Nephron progenitor cell (in vitro differentiated cells): ENCODE data around the gene UVRAG.
"Not testable (repeated sequence)": the region's sequence is repeated elsewhere in the genome, so short reads cannot be mapped to it uniquely, and the experiment has no call there.

ENCODE experiments used
- DNase-seq: peaks from one replicate; pipeline ENCODE4 v3.0.0; 2021
- H3K27ac Mint-ChIP-seq: 2 replicates; pipeline ENCODE4 v1.8.0; 2021; ENCODE audit warnings: mild to moderate bottlenecking, moderate library complexity, mixed read lengths
- H3K27me3 Mint-ChIP-seq: 2 replicates; pipeline ENCODE4 v1.8.0; 2021; ENCODE audit warnings: mild to moderate bottlenecking, low read depth, mixed read lengths; ENCODE audit not compliant: poor library complexity
- H3K36me3 Mint-ChIP-seq: 2 replicates; pipeline ENCODE4 v1.8.0; 2021; ENCODE audit warnings: low read depth, mixed read lengths
- H3K4me1 Mint-ChIP-seq: 2 replicates; pipeline ENCODE4 v1.8.0; 2021; ENCODE audit warnings: mixed read lengths
- H3K4me3 Mint-ChIP-seq: 2 replicates; pipeline ENCODE4 v1.8.0; 2021; ENCODE audit warnings: mild to moderate bottlenecking, moderate library complexity, mixed read lengths
- H3K9me3 Mint-ChIP-seq: 2 replicates; pipeline ENCODE4 v1.8.0; 2021; ENCODE audit warnings: mild to moderate bottlenecking, moderate library complexity, mixed read lengths
- TF ChIP-seq, protein P1 (sequence below): fragments of 200-600 bp; sonication (generic); IDR thresholded peaks from 2 replicates; pipeline ENCODE4 v1.5.0; 2021; ENCODE audit warnings: antibody characterized with exemption

The UVRAG gene

DNA sequence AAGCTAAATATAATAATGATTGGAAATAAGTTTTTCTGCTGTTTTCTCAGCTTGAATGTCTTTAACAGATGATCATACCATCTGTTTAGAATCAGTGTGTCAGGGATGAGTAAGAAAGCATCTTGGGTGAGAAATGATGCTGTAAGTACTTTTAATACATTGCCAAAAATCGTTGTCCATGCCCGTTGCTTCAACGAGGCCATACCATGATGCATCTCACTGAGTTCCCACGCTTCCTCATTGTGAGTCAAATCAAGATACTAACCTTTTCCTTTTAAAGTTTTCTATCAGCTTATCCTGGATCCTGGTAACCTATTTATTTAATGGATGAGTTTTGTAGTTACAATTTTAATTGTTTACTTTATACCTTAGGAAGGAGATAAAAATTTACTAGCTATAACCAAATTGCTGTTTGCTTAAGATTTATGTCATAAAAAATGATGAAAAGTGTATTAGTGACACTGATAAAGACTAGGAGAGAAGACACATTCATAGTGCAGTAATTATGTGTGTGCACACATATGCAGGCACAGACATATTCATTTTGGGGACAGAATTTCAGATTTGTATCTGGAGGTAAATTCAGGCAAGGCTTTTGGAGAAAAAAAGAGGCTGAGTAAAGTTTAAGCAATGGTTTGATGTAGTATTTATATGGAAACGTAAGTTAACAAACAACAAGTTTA, 154.8 kb downstream of the UVRAG start:
- Mint-ChIP-seq H3K27ac (no peak overlapping the region), H3K9me3 (peaks cover 39% of the 10 kb centered on the region), H3K4me3 (no peak overlapping the region), H3K4me1 (peaks cover 7% of the 10 kb centered on the region), H3K36me3 (peaks cover 34% of the 10 kb centered on the region), H3K27me3 (no peaks in the 10 kb centered on the region)
- TF ChIP-seq, protein P1, sequence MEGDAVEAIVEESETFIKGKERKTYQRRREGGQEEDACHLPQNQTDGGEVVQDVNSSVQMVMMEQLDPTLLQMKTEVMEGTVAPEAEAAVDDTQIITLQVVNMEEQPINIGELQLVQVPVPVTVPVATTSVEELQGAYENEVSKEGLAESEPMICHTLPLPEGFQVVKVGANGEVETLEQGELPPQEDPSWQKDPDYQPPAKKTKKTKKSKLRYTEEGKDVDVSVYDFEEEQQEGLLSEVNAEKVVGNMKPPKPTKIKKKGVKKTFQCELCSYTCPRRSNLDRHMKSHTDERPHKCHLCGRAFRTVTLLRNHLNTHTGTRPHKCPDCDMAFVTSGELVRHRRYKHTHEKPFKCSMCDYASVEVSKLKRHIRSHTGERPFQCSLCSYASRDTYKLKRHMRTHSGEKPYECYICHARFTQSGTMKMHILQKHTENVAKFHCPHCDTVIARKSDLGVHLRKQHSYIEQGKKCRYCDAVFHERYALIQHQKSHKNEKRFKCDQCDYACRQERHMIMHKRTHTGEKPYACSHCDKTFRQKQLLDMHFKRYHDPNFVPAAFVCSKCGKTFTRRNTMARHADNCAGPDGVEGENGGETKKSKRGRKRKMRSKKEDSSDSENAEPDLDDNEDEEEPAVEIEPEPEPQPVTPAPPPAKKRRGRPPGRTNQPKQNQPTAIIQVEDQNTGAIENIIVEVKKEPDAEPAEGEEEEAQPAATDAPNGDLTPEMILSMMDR = no peak
- DNase-seq = no peak

DNA sequence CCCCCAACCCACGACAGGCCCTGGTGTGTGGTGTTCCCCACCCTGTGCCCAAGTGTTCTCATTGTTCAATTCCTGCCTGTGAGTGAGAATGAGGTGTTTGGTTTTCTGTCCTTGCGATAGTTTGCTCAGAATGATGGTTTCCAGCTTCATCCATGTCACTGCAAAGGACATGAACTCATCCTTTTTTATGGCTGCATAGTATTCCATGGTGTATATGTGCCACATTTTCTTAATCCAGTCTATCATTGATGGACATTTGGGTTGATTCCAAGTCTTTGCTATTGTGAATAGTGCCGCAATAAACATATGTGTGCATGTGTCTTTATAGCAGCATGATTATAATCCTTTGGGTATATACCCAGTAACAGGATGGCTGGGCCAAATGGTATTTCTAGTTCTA, 158.7 kb downstream of the UVRAG start:
- H3K4me3 Mint-ChIP-seq, H3K27ac Mint-ChIP-seq, DNase-seq, H3K27me3 Mint-ChIP-seq, H3K4me1 Mint-ChIP-seq: not testable (repeated sequence)
- peaks cover 58% of the 10 kb centered on the region for H3K36me3 Mint-ChIP-seq
- peaks cover 78% of the 10 kb centered on the region for H3K9me3 Mint-ChIP-seq

DNA sequence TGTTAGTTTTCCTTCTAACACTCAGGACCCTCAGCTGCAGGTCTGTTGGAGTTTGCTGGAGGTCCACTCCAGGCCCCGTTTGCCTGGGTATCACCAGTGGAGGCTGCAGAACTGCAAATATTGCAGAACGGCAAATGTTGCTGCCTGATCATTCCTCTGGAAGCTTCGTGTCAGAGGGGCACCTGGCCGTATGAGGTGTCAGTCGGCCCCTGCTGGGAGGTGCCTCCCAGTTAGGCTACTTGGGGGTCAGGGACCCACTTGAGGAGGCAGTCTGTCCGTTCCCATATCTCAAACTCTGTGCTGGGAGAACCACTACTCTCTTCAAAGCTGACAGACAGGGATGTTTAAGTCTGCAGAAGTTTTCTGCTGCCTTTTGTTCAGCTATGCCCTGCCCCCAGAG, 164.1 kb downstream of the UVRAG start:
- Mint-ChIP-seq H3K36me3 (peaks cover 54% of the 10 kb centered on the region), H3K4me1 (peaks cover 25% of the 10 kb centered on the region), H3K4me3 (peak overlapping the region; percentile 87), H3K9me3 (peaks cover 62% of the 10 kb centered on the region)
- not testable (repeated sequence) for H3K27ac Mint-ChIP-seq, DNase-seq, H3K27me3 Mint-ChIP-seq

DNA sequence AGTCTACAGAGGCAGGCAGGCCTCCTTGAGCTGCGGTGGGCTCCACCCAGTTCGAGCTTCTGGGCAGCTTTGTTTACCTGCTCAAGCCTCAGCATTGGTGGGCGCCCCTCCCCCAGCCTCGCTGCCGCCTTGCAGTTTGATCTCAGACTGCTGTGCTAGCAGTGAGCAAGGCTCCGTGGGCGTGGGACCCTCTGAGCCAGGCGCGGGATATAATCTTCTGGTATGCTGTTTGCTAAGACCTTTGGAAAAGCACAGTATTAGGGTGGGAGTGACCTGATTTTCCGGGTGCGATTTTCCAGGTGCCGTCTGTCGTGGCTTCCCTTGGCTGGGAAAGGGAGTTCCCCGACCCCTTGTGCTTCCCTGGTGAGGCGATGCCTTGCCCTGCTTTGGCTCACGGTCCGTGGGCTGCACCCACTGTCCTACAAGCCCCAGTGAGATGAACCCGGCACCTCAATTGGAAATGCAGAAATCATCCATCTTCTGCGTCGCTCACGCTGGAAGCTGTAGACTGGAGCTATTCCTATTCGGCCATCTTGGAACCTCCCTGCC, 164.5 kb downstream of the UVRAG start:
- Mint-ChIP-seq H3K36me3 (peaks cover 58% of the 10 kb centered on the region), H3K4me3 (peak overlapping the region; percentile 87), H3K4me1 (peaks cover 25% of the 10 kb centered on the region), H3K27ac (peak overlapping the region; percentile 6), H3K9me3 (peaks cover 58% of the 10 kb centered on the region)
- H3K27me3 Mint-ChIP-seq = not testable (repeated sequence)
- peak; percentile 40 for DNase-seq

DNA sequence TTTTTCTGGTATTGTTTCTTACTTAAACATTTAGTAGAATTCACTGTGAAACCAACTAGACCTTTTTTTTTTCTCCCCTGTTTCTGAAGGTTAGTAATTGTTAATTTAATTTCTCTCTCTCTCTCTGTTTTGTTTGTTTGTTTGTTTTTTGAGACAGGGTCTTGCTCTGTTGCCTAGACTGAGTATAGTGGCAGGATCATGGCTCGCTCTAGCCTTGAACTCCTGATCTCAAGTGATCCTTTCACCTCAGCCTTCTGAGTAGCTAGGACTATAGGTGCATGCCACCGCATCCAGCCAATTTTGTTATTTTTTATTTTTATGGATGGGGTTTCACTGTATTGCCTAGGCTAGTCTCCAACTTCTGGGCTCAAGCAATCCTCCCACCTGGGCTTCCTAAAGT, 165.0 kb downstream of the UVRAG start:
- peak overlapping the region; percentile 87 for H3K4me3 Mint-ChIP-seq
- peaks cover 58% of the 10 kb centered on the region for H3K36me3 Mint-ChIP-seq
- H3K27ac Mint-ChIP-seq = peak overlapping the region; percentile 6
- H3K4me1 Mint-ChIP-seq = peaks cover 25% of the 10 kb centered on the region
- DNase-seq = no peak
- no peaks in the 10 kb centered on the region for H3K27me3 Mint-ChIP-seq
- TF ChIP-seq, protein P1 = no peak
- H3K9me3 Mint-ChIP-seq = peaks cover 53% of the 10 kb centered on the region

DNA sequence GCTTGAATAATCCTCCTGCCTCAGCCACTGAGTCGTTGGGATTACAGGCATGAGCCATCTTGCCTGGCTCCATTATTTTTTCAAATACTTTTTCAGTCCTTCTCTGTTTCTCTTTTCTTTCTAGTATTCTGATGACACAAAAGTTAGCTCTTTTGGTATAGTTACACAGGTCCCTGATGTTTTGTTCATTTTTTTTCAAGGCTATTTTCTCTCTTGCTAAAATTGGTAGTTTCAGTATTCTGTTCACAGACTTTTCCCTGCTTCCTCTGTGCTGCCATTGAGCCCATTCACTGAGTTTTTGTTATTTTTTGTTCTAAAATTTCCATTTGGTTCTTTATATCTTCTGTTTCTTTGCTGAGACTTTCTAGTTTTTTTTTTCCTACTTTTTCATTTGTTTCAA, 166.5 kb downstream of the UVRAG start:
- H3K4me1 Mint-ChIP-seq = peaks cover 25% of the 10 kb centered on the region
- no peak for DNase-seq
- peak overlapping the region; percentile 87 for H3K4me3 Mint-ChIP-seq
- TF ChIP-seq, protein P1 = no peak
- peaks cover 39% of the 10 kb centered on the region for H3K9me3 Mint-ChIP-seq
- H3K36me3 Mint-ChIP-seq = peaks cover 60% of the 10 kb centered on the region
- H3K27me3 Mint-ChIP-seq = no peaks in the 10 kb centered on the region
- peak overlapping the region; percentile 56 for H3K27ac Mint-ChIP-seq

DNA sequence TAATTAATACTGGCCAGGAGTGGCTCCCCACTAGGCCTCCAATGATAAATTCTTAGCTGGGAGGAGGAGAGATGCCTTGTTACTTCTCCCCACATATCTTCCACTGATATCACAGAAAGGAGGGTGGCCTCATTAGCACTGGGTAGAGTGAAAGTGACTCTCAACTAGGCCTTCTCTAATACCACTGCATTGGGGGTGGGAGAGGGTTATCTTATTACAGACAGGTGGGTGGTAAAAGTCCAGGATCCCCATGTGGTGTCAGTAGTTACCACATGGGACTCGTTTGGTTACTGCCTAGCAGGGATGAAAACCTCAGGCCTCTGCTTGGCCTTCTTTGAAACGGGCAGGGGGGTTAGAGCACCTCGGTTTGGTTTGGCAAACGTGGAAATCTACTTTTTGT, 167.3 kb downstream of the UVRAG start:
- Mint-ChIP-seq H3K27me3 (no peaks in the 10 kb centered on the region), H3K4me3 (peak overlapping the region; percentile 87), H3K9me3 (peaks cover 32% of the 10 kb centered on the region), H3K4me1 (peaks cover 25% of the 10 kb centered on the region), H3K36me3 (peaks cover 61% of the 10 kb centered on the region), H3K27ac (no peak overlapping the region)
- no peak for DNase-seq
- TF ChIP-seq, protein P1 = no peak
